ENCODE data around the gene TRPV4.

DNA sequence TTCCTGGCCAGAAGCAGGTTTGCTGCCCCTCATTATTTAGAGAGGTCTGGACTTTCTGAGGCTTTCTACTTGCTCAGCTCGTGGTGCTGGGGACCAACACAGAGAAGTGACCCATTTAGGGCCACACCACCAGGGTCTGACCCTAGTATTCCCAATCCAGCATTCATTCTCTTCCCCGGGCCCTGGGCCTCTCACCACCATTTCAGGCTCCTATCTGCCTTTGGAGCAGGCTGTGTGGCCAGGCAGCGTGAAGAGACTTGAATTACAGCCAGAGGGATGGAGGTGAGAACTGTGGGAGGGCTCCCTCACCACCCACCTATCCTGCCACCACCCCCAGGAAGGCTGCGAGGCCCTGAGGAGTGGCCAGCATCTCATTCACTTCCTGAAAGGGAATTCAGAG, 95.0 kb downstream of the TRPV4 start:
- TF ChIP-seq POLR2A (IDR thresholded peaks at IDR 0.05): no peak
- TF ChIP-seq, protein P1, sequence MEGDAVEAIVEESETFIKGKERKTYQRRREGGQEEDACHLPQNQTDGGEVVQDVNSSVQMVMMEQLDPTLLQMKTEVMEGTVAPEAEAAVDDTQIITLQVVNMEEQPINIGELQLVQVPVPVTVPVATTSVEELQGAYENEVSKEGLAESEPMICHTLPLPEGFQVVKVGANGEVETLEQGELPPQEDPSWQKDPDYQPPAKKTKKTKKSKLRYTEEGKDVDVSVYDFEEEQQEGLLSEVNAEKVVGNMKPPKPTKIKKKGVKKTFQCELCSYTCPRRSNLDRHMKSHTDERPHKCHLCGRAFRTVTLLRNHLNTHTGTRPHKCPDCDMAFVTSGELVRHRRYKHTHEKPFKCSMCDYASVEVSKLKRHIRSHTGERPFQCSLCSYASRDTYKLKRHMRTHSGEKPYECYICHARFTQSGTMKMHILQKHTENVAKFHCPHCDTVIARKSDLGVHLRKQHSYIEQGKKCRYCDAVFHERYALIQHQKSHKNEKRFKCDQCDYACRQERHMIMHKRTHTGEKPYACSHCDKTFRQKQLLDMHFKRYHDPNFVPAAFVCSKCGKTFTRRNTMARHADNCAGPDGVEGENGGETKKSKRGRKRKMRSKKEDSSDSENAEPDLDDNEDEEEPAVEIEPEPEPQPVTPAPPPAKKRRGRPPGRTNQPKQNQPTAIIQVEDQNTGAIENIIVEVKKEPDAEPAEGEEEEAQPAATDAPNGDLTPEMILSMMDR (IDR thresholded peaks at IDR 0.05): no peak

All from uterus (tissue), 2 donors.